Astrocyte (in vitro differentiated cells and primary cell): ENCODE results near the gene MTMR6. TPM values are rescaled to one million over a fixed set of nuclear protein-coding genes. Genes with fewer than 3 reads are reported as not detected.

Experiments used
- DNase-seq: peaks from one replicate; pipeline ENCODE4 v3.0.0-alpha.2; 2010; ENCODE audit warnings: low read depth
- FAIRE-seq: peaks from 2 replicates; lab custom pipeline; 2011; peaks lifted over from hg19 to GRCh38; lab: Jason Lieb, UNC
- H2AFZ ChIP-seq: 2 replicates; pipeline ENCODE4 v1.6.0; 2012; ENCODE audit warnings: low read depth, low read length, inconsistent platforms
- H3K27ac ChIP-seq: 2 replicates; pipeline ENCODE4 v1.5.1; 2011; ENCODE audit warnings: low read depth, low read length, inconsistent platforms
- H3K27me3 ChIP-seq: 2 replicates; pipeline ENCODE4 v1.6.0; 2011; ENCODE audit warnings: low read length, inconsistent platforms; ENCODE audit not compliant: insufficient read depth
- H3K36me3 ChIP-seq: 2 replicates; pipeline ENCODE4 v1.5.1; 2011; ENCODE audit warnings: low read length, inconsistent platforms; ENCODE audit not compliant: insufficient read depth
- H3K4me1 ChIP-seq: 2 replicates; pipeline ENCODE4 v1.5.1; 2011; ENCODE audit warnings: low read length, inconsistent platforms; ENCODE audit not compliant: insufficient read depth
- H3K4me2 ChIP-seq: 2 replicates; pipeline ENCODE4 v1.6.0; 2012; ENCODE audit warnings: low read length, inconsistent platforms
- H3K4me3 ChIP-seq: 2 replicates; pipeline ENCODE4 v1.5.1; 2011; ENCODE audit warnings: low read depth, mild to moderate bottlenecking, low read length, inconsistent platforms; ENCODE audit not compliant: insufficient read depth
- H3K79me2 ChIP-seq: 2 replicates; pipeline ENCODE4 v1.6.0; 2012; ENCODE audit warnings: mild to moderate bottlenecking, low read length, inconsistent platforms; ENCODE audit not compliant: insufficient read depth
- H3K9ac ChIP-seq: 2 replicates; pipeline ENCODE4 v1.6.0; 2012; ENCODE audit warnings: mild to moderate bottlenecking, low read length, inconsistent platforms
- H3K9me3 ChIP-seq: 2 replicates; pipeline ENCODE4 v1.5.1; 2012; ENCODE audit warnings: low read depth, mild to moderate bottlenecking, low read length, inconsistent platforms; ENCODE audit not compliant: insufficient read depth
- H4K20me1 ChIP-seq: 2 replicates; pipeline ENCODE4 v1.6.0; 2012; ENCODE audit warnings: low read length, inconsistent platforms; ENCODE audit not compliant: insufficient read depth
- H3K27ac Mint-ChIP-seq: one replicate; pipeline ENCODE4 v1.8.0; 2021; ENCODE audit warnings: mild to moderate bottlenecking, mixed read lengths; ENCODE audit not compliant: unreplicated experiment
- H3K27me3 Mint-ChIP-seq: one replicate; pipeline ENCODE4 v1.8.0; 2021; ENCODE audit warnings: low read depth, mixed read lengths; ENCODE audit not compliant: unreplicated experiment
- H3K36me3 Mint-ChIP-seq: one replicate; pipeline ENCODE4 v1.8.0; 2021; ENCODE audit warnings: low read depth, mixed read lengths; ENCODE audit not compliant: unreplicated experiment
- H3K4me1 Mint-ChIP-seq: one replicate; pipeline ENCODE4 v1.8.0; 2021; ENCODE audit warnings: low read depth, mixed read lengths; ENCODE audit not compliant: unreplicated experiment
- H3K4me3 Mint-ChIP-seq: one replicate; pipeline ENCODE4 v1.8.0; 2021; ENCODE audit warnings: mild to moderate bottlenecking, moderate library complexity, mixed read lengths; ENCODE audit not compliant: unreplicated experiment
- H3K9me3 Mint-ChIP-seq: one replicate; pipeline ENCODE4 v1.8.0; 2021; ENCODE audit warnings: mild to moderate bottlenecking, mixed read lengths; ENCODE audit not compliant: unreplicated experiment
- EZH2 ChIP-seq: IDR thresholded peaks from 2 replicates; pipeline ENCODE4 v1.6.1; 2012; ENCODE audit warnings: mild to moderate bottlenecking, low read length, inconsistent platforms; ENCODE audit not compliant: insufficient read depth
- total RNA-seq: library from RNA; stranded (reverse); gene quantifications from 2 replicates; pipeline ENCODE4 v1.2.1, GENCODE V29; 2021
- TF ChIP-seq, protein P1 (sequence below): IDR thresholded peaks from 2 replicates; pipeline ENCODE4 v1.5.1; 2011; ENCODE audit warnings: low read depth, mild to moderate bottlenecking, inconsistent platforms, low read length, moderate library complexity; ENCODE audit not compliant: insufficient read depth

Gene MTMR6
- total RNA-seq, 1 donor from 2014 or later, result 18.5 TPM

DNA sequence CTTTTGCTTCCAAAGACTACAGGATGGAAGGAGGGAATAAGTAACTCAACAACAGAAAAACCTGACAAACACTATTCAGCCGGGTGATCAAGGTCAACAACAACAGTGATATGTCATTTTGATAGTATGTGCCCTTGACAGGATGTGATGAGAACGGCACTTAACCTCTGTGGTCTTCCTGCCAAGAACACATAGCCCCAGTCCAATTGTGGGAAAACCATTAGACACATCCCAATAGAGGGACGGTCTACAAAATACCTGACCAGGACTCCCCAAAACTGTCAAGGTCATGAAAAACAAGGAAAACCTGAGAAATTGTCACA, 72.1 kb downstream of the MTMR6 start:
- peaks cover 4% of the 10 kb centered on the region for H3K4me1 Mint-ChIP-seq
- no peaks in the 10 kb centered on the region for H4K20me1 ChIP-seq
- H3K9me3 Mint-ChIP-seq, result no peaks in the 10 kb centered on the region
- H3K4me2 ChIP-seq, result peak overlapping the region; percentile 19
- no peaks in the 10 kb centered on the region for H3K27me3 Mint-ChIP-seq
- no peak overlapping the region for H3K9ac ChIP-seq
- no peaks in the 10 kb centered on the region for H3K36me3 Mint-ChIP-seq
- no peak for FAIRE-seq
- H3K9me3 ChIP-seq, result no peaks in the 10 kb centered on the region
- no peaks in the 10 kb centered on the region for H3K36me3 ChIP-seq
- H3K4me1 ChIP-seq, result peaks cover 5% of the 10 kb centered on the region
- TF ChIP-seq EZH2, result no peak
- TF ChIP-seq, protein P1, sequence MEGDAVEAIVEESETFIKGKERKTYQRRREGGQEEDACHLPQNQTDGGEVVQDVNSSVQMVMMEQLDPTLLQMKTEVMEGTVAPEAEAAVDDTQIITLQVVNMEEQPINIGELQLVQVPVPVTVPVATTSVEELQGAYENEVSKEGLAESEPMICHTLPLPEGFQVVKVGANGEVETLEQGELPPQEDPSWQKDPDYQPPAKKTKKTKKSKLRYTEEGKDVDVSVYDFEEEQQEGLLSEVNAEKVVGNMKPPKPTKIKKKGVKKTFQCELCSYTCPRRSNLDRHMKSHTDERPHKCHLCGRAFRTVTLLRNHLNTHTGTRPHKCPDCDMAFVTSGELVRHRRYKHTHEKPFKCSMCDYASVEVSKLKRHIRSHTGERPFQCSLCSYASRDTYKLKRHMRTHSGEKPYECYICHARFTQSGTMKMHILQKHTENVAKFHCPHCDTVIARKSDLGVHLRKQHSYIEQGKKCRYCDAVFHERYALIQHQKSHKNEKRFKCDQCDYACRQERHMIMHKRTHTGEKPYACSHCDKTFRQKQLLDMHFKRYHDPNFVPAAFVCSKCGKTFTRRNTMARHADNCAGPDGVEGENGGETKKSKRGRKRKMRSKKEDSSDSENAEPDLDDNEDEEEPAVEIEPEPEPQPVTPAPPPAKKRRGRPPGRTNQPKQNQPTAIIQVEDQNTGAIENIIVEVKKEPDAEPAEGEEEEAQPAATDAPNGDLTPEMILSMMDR, result no peak
- H3K27me3 ChIP-seq, result peaks cover 2% of the 10 kb centered on the region
- H2AFZ ChIP-seq, result no peak overlapping the region
- no peak overlapping the region for H3K27ac ChIP-seq
- no peak overlapping the region for H3K4me3 Mint-ChIP-seq
- H3K27ac Mint-ChIP-seq, result no peak overlapping the region
- no peak overlapping the region for H3K4me3 ChIP-seq
- H3K79me2 ChIP-seq, result no peaks in the 10 kb centered on the region
- DNase-seq, result no peak

DNA sequence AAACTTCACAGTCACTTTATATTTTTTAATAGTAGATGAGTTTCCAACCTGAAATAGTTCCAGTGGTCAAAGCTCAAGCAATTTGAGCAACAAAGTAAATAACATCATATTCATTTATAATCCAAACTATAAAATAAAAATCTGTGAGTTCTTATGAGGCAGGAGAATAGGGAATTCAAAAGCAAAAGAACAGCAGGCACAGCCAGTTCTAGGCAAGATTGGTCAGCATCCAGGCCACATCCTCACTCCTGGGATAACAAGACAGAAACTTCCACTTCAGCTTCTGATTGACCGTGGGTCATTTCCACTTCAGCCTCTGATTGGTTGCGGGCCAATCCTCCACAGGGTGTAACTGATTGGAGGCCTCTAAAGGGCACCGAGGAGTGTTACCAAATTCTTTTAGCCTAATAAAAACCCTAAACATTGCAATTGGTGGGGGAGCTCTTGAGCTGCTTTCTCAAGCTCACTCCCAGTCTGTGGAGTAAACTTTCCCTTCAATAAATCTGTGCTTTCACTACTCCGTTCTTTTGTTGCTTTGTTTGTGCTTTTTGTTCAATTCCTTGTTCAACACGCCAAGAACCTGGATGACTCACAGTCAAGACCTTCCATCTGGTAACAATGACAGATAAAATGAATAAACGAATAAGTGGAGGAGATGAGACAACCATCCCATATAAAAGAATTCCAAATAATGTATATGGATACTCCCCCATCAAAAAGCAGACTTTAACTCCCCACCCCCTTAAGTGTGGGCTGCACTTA, 72.6 kb downstream of the MTMR6 start:
- Mint-ChIP-seq H3K27me3 (no peaks in the 10 kb centered on the region), H3K36me3 (no peaks in the 10 kb centered on the region), H3K4me3 (no peak overlapping the region), H3K4me1 (peaks cover 4% of the 10 kb centered on the region), H3K27ac (no peak overlapping the region), H3K9me3 (no peaks in the 10 kb centered on the region)
- H4K20me1 ChIP-seq, result no peaks in the 10 kb centered on the region
- no peak overlapping the region for H3K4me3 ChIP-seq
- no peaks in the 10 kb centered on the region for H3K79me2 ChIP-seq
- peak; percentile 28 for DNase-seq
- H3K4me2 ChIP-seq, result peak overlapping the region; percentile 19
- no peaks in the 10 kb centered on the region for H3K36me3 ChIP-seq
- no peak overlapping the region for H3K27ac ChIP-seq
- TF ChIP-seq, protein P1, result no peak
- no peak for TF ChIP-seq EZH2
- H3K27me3 ChIP-seq, result peaks cover 2% of the 10 kb centered on the region
- no peak overlapping the region for H3K9ac ChIP-seq
- no peaks in the 10 kb centered on the region for H3K9me3 ChIP-seq
- no peak for FAIRE-seq
- peak overlapping the region; percentile 30 for H2AFZ ChIP-seq
- H3K4me1 ChIP-seq, result peaks cover 5% of the 10 kb centered on the region

DNA sequence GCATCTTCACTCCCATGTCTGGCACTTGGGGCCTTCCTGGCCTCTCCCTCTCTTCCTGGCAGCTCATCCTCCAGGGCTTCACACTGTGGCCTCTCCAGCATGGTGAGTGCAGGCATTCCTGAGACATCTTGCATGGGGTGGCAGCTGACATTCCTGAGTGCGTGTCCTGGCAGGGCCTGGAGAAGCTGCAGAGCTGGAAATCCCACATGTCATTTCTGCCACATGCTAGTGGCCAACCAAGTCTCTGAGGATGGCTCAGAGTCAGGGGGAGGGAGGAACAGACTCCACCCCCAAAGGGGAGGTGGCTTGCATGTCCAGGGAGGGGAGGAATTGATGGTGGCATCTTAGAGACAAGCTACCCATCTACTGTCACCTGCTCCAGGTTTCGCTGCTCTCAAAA, 73.6 kb downstream of the MTMR6 start:
- Histone ChIP-seq H3K36me3 (no peaks in the 10 kb centered on the region), H3K27ac (no peak overlapping the region), H2AFZ (no peak overlapping the region), H3K9me3 (no peaks in the 10 kb centered on the region), H3K9ac (no peak overlapping the region), H4K20me1 (no peaks in the 10 kb centered on the region), H3K4me1 (peaks cover 5% of the 10 kb centered on the region), H3K27me3 (peaks cover 2% of the 10 kb centered on the region), H3K79me2 (no peaks in the 10 kb centered on the region), H3K4me3 (no peak overlapping the region), H3K4me2 (no peak overlapping the region)
- H3K27ac Mint-ChIP-seq, result no peak overlapping the region
- H3K36me3 Mint-ChIP-seq, result no peaks in the 10 kb centered on the region
- TF ChIP-seq EZH2, result no peak
- TF ChIP-seq, protein P1, result no peak
- FAIRE-seq (no peak), DNase-seq (no peak)
- no peaks in the 10 kb centered on the region for H3K27me3 Mint-ChIP-seq
- no peak overlapping the region for H3K4me3 Mint-ChIP-seq
- peaks cover 4% of the 10 kb centered on the region for H3K4me1 Mint-ChIP-seq
- no peaks in the 10 kb centered on the region for H3K9me3 Mint-ChIP-seq
